ENCODE results near the gene CALCOCO1. TPM values are rescaled to one million over a fixed set of nuclear protein-coding genes. Genes with fewer than 3 reads are reported as not detected.
"Not testable (repeated sequence)": the region's sequence is repeated elsewhere in the genome, so short reads cannot be mapped to it uniquely, and the experiment has no call there.

CALCOCO1 gene, protein sequence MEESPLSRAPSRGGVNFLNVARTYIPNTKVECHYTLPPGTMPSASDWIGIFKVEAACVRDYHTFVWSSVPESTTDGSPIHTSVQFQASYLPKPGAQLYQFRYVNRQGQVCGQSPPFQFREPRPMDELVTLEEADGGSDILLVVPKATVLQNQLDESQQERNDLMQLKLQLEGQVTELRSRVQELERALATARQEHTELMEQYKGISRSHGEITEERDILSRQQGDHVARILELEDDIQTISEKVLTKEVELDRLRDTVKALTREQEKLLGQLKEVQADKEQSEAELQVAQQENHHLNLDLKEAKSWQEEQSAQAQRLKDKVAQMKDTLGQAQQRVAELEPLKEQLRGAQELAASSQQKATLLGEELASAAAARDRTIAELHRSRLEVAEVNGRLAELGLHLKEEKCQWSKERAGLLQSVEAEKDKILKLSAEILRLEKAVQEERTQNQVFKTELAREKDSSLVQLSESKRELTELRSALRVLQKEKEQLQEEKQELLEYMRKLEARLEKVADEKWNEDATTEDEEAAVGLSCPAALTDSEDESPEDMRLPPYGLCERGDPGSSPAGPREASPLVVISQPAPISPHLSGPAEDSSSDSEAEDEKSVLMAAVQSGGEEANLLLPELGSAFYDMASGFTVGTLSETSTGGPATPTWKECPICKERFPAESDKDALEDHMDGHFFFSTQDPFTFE
- total RNA-seq: 10 to 100 TPM; 23.8 to 27.9 TPM

DNA sequence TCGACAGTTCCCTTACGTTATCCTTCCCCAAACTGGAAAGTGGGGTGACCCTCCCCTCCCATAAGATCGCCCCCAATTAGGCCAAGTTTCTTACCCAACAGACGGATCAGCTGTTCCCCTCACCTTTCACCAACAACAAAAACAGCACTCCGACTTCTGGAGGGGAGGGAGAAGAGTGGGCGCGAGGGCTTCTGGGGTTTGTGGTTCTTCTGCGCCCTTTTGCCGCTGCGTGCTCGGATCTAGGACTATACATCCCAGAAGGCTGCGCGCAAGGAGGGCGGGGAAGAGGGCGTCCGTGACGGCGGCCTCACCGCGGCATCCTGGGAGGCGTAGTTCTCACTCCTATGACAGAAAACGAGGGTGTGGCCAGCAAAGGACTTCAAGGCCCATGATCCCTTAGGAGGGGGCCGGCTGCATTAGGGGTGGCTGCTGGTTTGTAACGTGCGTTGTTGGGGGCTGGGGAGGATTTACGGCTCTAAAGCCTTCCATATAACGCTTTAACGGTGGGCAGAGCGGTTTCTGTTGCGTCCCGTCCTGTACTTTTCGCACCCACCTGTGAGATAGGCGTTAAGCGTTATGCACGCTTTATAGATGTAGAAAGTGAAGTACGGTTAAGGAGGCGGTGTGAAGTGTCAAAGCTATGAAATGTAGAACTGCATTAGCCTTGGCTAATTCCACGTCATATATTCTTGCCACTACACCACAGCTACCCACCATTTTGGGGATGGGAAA lies at the start of gene CALCOCO1:
Gene CALCOCO1 (minus strand): TSS at position 143 of the 732 bp plus-strand sequence. CDS start 2,210 bp downstream, outside the sequence.
- no peaks in the 10 kb centered on the region for H3K36me3 Mint-ChIP-seq (ENCODE audit: low read depth)
- H3K4me3 Mint-ChIP-seq: peak within 1 kb of the TSS; percentile 86
- ChIA-PET POLR2A (interaction anchor here (1.0 to 1.1 kb wide), 2 partner anchors 11 to 176 kb away, joined by 3 read pairs; no protein-coding TSS in a partner anchor), CTCF (interaction anchor here (1.2 to 14.4 kb wide), 5 partner anchors 16 to 52 kb away, joined by 3 to 342 read pairs (median 13); partner anchors contain the start of gene ATP5MC2)
- H3K9me3 Mint-ChIP-seq (ENCODE audit: insufficient read depth): no peaks in the 10 kb centered on the region
- H3K4me1 Mint-ChIP-seq (ENCODE audit: low read depth): peaks cover 26% of the 10 kb centered on the region
- H3K27me3 Mint-ChIP-seq (ENCODE audit: low read depth): peaks cover 3% of the 10 kb centered on the region
- DNase-seq (peak; percentile 99), ATAC-seq (peak; percentile 99)
- H3K27ac Mint-ChIP-seq: peak within 1 kb of the TSS; percentile 83

DNA sequence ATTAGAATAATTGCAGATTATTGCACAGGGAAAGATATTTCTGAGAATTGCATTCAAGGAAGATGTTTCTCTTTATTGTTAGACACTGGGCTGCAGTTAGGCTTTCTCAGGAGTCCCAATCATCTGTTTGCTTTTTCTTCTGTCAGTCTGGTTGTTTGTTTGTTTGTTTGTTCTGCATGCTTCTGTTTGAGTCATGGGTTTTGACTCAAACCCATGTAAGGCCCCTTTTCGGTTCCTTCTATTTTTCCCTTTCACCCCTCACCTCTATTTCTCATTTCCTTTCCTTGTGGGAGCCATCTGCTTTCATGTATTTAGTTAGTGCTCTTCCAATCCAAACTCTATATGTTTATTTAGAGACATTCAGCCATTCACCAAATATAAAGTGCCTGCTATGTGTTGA lies 49.6 kb upstream of the CALCOCO1 start:
- peaks cover 49% of the 10 kb centered on the region for H3K27me3 Mint-ChIP-seq (ENCODE audit: low read depth)
- H3K4me1 Mint-ChIP-seq (ENCODE audit: low read depth): no peaks in the 10 kb centered on the region
- no peaks in the 10 kb centered on the region for H3K9me3 Mint-ChIP-seq (ENCODE audit: insufficient read depth)
- H3K27ac Mint-ChIP-seq: no peak overlapping the region
- H3K4me3 Mint-ChIP-seq: no peak overlapping the region
- ATAC-seq (no peak), DNase-seq (no peak)
- CTCF ChIA-PET: interaction anchor here (1.3 kb wide), 1 partner anchor 75 kb away, joined by 4 read pairs; no protein-coding TSS in a partner anchor
- POLR2A ChIA-PET: no interaction called here
- no peaks in the 10 kb centered on the region for H3K36me3 Mint-ChIP-seq (ENCODE audit: low read depth)

DNA sequence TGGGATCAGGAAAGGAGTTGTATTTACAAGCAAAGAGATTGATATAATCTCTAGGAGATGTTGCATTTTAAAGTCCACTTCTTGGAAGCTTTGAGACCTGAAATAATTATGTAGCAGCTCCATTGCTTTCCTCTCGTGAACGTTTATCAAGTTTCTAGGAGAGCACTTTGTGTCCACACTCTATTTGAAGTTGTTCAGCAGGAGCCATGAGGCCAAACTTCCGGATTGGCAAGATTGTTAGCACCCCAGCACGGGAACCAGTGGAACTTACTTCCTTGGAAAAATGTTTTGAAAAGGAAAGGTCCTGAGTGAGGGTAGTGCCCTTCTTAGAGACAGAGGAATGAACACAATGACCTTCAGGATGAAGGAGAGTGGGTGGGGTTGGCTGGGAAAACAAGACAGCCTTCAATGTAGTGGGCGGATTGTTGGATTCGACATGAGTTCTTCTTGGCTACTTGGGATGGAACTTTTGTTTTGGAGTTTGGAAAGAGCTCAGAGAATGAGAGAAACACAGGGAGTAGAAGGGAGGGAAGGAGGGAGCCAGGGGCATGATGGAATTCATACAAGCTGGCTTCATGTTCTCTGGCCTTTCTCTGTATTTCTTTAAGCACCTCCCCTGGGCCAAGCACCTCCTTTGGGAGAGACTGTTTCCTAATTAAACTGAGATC lies 48.4 kb upstream of the CALCOCO1 start:
- DNase-seq (no peak), ATAC-seq (no peak)
- no peaks in the 10 kb centered on the region for H3K36me3 Mint-ChIP-seq (ENCODE audit: low read depth)
- H3K9me3 Mint-ChIP-seq (ENCODE audit: insufficient read depth): no peaks in the 10 kb centered on the region
- peaks cover 48% of the 10 kb centered on the region for H3K27me3 Mint-ChIP-seq (ENCODE audit: low read depth)
- H3K4me1 Mint-ChIP-seq (ENCODE audit: low read depth): no peaks in the 10 kb centered on the region
- no peak overlapping the region for H3K27ac Mint-ChIP-seq
- ChIA-PET CTCF (no interaction called here), POLR2A (no interaction called here)
- no peak overlapping the region for H3K4me3 Mint-ChIP-seq

DNA sequence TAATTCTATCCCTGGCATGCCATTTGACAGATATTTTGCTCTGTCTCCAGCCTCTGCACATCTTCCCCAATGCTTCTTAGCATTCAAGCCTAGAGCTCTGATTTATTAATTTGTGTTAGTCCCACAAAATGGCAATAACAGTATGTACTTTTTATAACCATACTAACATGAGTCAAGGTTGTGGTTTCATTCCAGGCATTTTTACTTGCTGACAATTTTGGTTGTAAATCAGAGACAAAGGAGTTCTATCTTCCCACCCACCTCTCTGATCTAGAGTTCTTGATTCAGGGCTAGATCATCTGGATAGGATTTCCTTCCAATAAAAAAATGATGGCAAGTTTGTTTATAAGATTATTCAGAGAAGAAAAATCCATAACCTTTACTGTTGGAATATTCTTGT lies 43.0 kb upstream of the CALCOCO1 start:
- no peak for DNase-seq
- no peaks in the 10 kb centered on the region for H3K9me3 Mint-ChIP-seq (ENCODE audit: insufficient read depth)
- no peaks in the 10 kb centered on the region for H3K4me1 Mint-ChIP-seq (ENCODE audit: low read depth)
- POLR2A ChIA-PET: interaction anchor here (0.6 kb wide), 1 partner anchor 215 kb away, joined by 3 read pairs; no protein-coding TSS in a partner anchor
- H3K36me3 Mint-ChIP-seq (ENCODE audit: low read depth): no peaks in the 10 kb centered on the region
- no peak overlapping the region for H3K4me3 Mint-ChIP-seq
- no peak overlapping the region for H3K27ac Mint-ChIP-seq
- no peak for ATAC-seq
- H3K27me3 Mint-ChIP-seq (ENCODE audit: low read depth): peaks cover 60% of the 10 kb centered on the region
- CTCF ChIA-PET: interaction anchor here (1.4 kb wide), 1 partner anchor 26 kb away, joined by 3 read pairs; no protein-coding TSS in a partner anchor

DNA sequence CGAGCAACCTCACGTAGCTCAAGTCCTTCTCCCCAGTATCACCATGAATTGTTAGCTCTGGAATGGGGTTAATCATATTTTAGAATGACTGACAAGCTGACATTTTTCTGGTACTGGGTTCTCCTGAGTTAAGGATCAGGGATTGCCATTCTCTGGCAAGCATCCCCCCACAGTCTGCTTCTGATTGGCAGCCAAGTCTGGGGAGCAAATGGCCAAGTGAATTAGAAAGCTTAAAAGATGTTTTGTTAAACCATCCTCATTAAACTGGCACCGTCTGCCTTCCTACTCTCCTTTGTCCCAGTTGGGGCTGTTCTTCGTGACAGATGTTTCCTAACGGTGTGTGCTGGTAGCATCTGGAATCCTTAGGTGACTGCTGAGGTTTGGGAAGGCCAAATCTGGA lies 41.7 kb upstream of the CALCOCO1 start:
- Mint-ChIP-seq H3K36me3 (ENCODE audit: low read depth) (no peaks in the 10 kb centered on the region), H3K4me1 (ENCODE audit: low read depth) (no peaks in the 10 kb centered on the region), H3K27me3 (ENCODE audit: low read depth) (peaks cover 64% of the 10 kb centered on the region), H3K9me3 (ENCODE audit: insufficient read depth) (no peaks in the 10 kb centered on the region), H3K4me3 (no peak overlapping the region), H3K27ac (no peak overlapping the region)
- no peak for ATAC-seq
- CTCF ChIA-PET: interaction anchor here (0.9 to 1.6 kb wide), 5 partner anchors 12 to 219 kb away, joined by 3 to 10 read pairs (median 3); no protein-coding TSS in a partner anchor
- no peak for DNase-seq
- POLR2A ChIA-PET: no interaction called here

DNA sequence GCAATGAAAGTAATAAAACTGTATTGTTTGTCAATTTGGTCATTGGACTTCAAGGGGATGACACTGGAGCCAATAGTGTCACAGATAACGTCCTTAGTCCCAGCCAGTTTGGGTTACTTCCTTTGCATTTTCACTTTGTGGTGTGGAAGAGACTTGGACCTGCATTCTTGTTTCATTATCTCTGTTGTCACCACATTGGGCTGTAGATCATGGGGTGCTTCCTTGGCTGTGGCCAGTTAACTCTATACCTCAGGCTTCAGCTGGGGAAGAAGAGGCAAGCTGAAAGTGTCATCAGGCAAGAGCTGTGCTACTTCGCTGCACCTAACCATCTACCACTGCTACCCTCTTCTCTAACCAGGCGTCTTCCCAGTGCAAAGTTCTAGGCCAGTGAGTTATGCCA lies 39.6 kb upstream of the CALCOCO1 start:
- H3K4me1 Mint-ChIP-seq (ENCODE audit: low read depth): no peaks in the 10 kb centered on the region
- ChIA-PET CTCF (interaction anchor here (3.1 to 3.4 kb wide), 2 partner anchors 10 to 20 kb away, joined by 15 to 22 read pairs; no protein-coding TSS in a partner anchor), POLR2A (no interaction called here)
- peaks cover 64% of the 10 kb centered on the region for H3K27me3 Mint-ChIP-seq (ENCODE audit: low read depth)
- H3K4me3 Mint-ChIP-seq: no peak overlapping the region
- no peaks in the 10 kb centered on the region for H3K9me3 Mint-ChIP-seq (ENCODE audit: insufficient read depth)
- H3K36me3 Mint-ChIP-seq (ENCODE audit: low read depth): no peaks in the 10 kb centered on the region
- no peak overlapping the region for H3K27ac Mint-ChIP-seq
- ATAC-seq (no peak), DNase-seq (no peak)

DNA sequence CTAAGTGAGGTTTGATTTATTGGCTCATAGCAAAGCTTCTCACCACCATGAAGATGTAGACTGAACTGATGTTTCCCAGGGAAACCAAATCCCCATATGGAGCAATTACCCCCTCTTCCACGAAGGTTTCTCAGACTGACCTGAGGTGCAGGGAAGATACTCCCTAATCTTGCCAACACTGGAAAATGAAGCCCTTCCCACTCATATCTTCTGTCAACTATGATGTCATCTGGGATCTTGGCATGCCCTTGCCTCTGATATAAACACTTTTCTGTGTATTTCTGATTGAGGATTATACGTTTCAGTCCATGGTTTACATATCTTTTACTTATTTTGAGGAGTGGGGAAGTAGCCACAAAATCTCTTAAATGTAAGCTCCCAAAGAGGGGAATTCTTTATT lies 38.6 kb upstream of the CALCOCO1 start:
- H3K4me1 Mint-ChIP-seq (ENCODE audit: low read depth): no peaks in the 10 kb centered on the region
- CTCF ChIA-PET: interaction anchor here (1.6 to 3.4 kb wide), 4 partner anchors 9 to 64 kb away, joined by 5 to 22 read pairs (median 11); partner anchors contain the start of gene CISTR
- no peaks in the 10 kb centered on the region for H3K9me3 Mint-ChIP-seq (ENCODE audit: insufficient read depth)
- H3K36me3 Mint-ChIP-seq (ENCODE audit: low read depth): no peaks in the 10 kb centered on the region
- H3K27me3 Mint-ChIP-seq (ENCODE audit: low read depth): peaks cover 62% of the 10 kb centered on the region
- H3K4me3 Mint-ChIP-seq: no peak overlapping the region
- no peak for DNase-seq
- no peak for ATAC-seq
- H3K27ac Mint-ChIP-seq: no peak overlapping the region
- POLR2A ChIA-PET: no interaction called here

DNA sequence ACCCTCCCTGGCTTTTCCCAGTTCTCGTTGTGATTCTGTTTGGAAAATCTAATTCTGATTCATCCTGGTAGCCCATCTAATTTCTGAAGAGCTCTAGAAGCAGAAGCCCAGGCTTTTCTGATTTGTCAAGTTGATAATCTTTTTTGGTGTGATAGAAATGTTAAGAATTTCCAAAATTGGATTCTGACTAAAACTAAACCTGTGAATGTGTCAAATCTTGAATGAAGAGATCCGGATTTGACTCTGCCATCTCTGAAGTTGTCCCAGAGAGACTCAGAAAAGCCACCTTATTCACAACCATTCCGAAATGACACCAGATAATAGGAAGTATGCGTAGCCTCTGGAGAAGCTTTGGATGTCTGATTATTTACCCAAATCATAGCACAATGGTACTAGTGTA lies 37.4 kb upstream of the CALCOCO1 start:
- no peak overlapping the region for H3K27ac Mint-ChIP-seq
- POLR2A ChIA-PET: no interaction called here
- no peaks in the 10 kb centered on the region for H3K4me1 Mint-ChIP-seq (ENCODE audit: low read depth)
- DNase-seq (no peak), ATAC-seq (no peak)
- no peaks in the 10 kb centered on the region for H3K9me3 Mint-ChIP-seq (ENCODE audit: insufficient read depth)
- H3K27me3 Mint-ChIP-seq (ENCODE audit: low read depth): peaks cover 65% of the 10 kb centered on the region
- H3K36me3 Mint-ChIP-seq (ENCODE audit: low read depth): no peaks in the 10 kb centered on the region
- CTCF ChIA-PET: interaction anchor here (0.6 to 3.4 kb wide), 8 partner anchors 8 to 849 kb away, joined by 3 to 22 read pairs (median 6); partner anchors contain the start of gene CISTR
- no peak overlapping the region for H3K4me3 Mint-ChIP-seq

DNA sequence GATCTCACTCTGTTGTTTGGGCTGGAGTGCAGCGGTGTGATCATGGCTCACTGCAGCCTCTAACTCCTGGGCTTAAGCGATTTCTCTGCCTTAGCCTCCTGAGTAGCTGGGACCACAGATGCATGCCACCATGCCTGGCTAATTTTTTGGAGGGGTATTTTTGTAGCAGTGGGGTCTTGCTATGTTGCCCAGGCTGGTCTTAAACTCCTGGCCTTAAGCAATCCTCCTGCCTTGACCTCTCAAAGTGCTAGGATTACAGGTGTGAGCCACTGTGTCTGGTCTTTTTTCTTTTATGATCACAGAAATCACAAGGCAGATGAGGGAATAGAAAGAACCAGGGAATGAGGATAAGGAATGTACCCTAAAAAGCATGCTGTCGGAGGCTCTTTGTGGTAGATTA lies 35.5 kb upstream of the CALCOCO1 start:
- DNase-seq; H3K27ac Mint-ChIP-seq; H3K4me1 Mint-ChIP-seq (ENCODE audit: low read depth); H3K9me3 Mint-ChIP-seq (ENCODE audit: insufficient read depth); POLR2A ChIA-PET; CTCF ChIA-PET; H3K36me3 Mint-ChIP-seq (ENCODE audit: low read depth); H3K4me3 Mint-ChIP-seq; ATAC-seq: not testable (repeated sequence)
- peaks cover 76% of the 10 kb centered on the region for H3K27me3 Mint-ChIP-seq (ENCODE audit: low read depth)

DNA sequence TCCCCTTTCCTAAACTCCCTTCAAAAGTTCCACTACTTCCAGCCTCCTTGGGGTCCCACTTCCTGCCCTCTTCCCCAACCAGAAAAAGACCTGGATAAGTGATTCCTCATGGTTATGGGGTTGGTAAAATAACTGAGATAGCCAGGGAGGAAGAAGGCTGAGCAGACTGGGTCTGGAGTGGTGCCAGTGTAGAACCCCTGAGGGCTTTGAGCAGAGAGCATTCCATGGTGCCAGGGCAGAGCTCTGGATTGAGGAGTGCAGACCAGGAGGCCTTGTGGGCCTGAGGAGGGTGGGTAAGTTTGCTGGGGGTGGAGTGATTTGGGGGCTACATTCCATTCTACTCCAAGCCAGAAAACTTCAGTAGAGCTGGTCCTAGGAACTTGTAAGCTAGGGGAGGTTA lies 34.1 kb upstream of the CALCOCO1 start:
- Mint-ChIP-seq H3K4me3 (no peak overlapping the region), H3K27ac (no peak overlapping the region), H3K36me3 (ENCODE audit: low read depth) (no peaks in the 10 kb centered on the region), H3K9me3 (ENCODE audit: insufficient read depth) (no peaks in the 10 kb centered on the region), H3K27me3 (ENCODE audit: low read depth) (peaks cover 63% of the 10 kb centered on the region), H3K4me1 (ENCODE audit: low read depth) (peaks cover 5% of the 10 kb centered on the region)
- ChIA-PET POLR2A (no interaction called here), CTCF (interaction anchor here (1.6 kb wide), 1 partner anchor 14 kb away, joined by 8 read pairs; no protein-coding TSS in a partner anchor)
- no peak for ATAC-seq
- no peak for DNase-seq

DNA sequence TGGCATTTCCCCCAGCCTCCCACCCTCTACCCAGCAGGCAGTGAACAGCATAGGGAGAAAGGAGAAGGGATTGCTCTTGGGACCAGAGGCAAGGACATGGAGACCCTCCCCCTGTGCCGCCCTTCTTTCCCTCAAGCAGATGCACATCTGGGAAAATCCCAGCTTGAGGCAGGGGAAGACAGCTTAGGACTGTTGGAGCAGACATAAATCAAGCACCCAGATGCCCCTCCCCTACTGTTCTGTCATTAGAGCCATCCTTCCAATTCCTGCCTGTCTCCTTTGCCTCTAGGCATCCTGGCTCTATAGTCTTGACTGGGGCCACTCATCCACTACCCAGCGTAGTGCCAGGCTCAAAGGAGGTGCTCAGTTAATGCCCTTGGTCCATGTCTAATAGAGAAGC lies 32.0 kb upstream of the CALCOCO1 start:
- Mint-ChIP-seq H3K9me3 (ENCODE audit: insufficient read depth) (no peaks in the 10 kb centered on the region), H3K4me1 (ENCODE audit: low read depth) (peaks cover 5% of the 10 kb centered on the region), H3K36me3 (ENCODE audit: low read depth) (no peaks in the 10 kb centered on the region), H3K27me3 (ENCODE audit: low read depth) (peaks cover 49% of the 10 kb centered on the region), H3K4me3 (no peak overlapping the region), H3K27ac (no peak overlapping the region)
- CTCF ChIA-PET: interaction anchor here (9.4 kb wide), 1 partner anchor 14 kb away, joined by 187 read pairs; no protein-coding TSS in a partner anchor
- ATAC-seq (no peak), DNase-seq (no peak)
- POLR2A ChIA-PET: no interaction called here
